ENCODE data around the gene RBM39.

GRCh38 chr20:35734777-35735649 lies 7.0 kb downstream of the RBM39 start:
- no peak for TF ChIP-seq CTCF (IDR thresholded peaks at IDR 0.05; ENCODE audit: low read length)
- no peak for TF ChIP-seq EZH2 (IDR thresholded peaks at IDR 0.05; ENCODE audit: borderline replicate concordance, low read length)

Measured in OCI-LY1 (cell line).